WTC11 (cell line): Measurements from ENCODE around the gene ZCCHC24. TPM values are rescaled to one million over a fixed set of nuclear protein-coding genes. Genes with fewer than 3 reads are reported as not detected.
A peak's percentile ranks its signal among the peaks of the same experiment; 100 is the strongest.

Source experiments
- ATAC-seq: fragments of 200-7000 bp; cut with Tn5 transposase; 2 replicates; pipeline ENCODE4 v1.10.0; 2021; ENCODE audit warnings: mild to moderate bottlenecking, moderate library complexity
- CTCF ChIA-PET: fragments of 300-600 bp; sonication (Branson Sonifier 250); formaldehyde crosslinking; loops from one replicate; lab custom pipeline; 2021; ENCODE audit warnings: antibody characterized with exemption; lab: Charles Lee
- POLR2A ChIA-PET: fragments of 350-600 bp; sonication (Branson Sonifier 250); formaldehyde crosslinking; loops from one replicate; lab custom pipeline; 2021; ENCODE audit warnings: antibody characterized with exemption; lab: Charles Lee
- DNase-seq: peaks from one replicate; pipeline ENCODE4 v3.0.0; 2021; ENCODE audit warnings: low spot score
- H3K27ac Mint-ChIP-seq: 2 replicates; pipeline ENCODE4 v1.8.0; 2021; ENCODE audit warnings: mixed read lengths
- H3K27me3 Mint-ChIP-seq: 2 replicates; pipeline ENCODE4 v1.8.0; 2021; ENCODE audit warnings: low read depth, mild to moderate bottlenecking, moderate library complexity, mixed read lengths
- H3K36me3 Mint-ChIP-seq: 2 replicates; pipeline ENCODE4 v1.8.0; 2021; ENCODE audit warnings: mixed read lengths
- H3K4me1 Mint-ChIP-seq: 2 replicates; pipeline ENCODE4 v1.8.0; 2022; ENCODE audit warnings: mixed read lengths
- H3K4me3 Mint-ChIP-seq: 2 replicates; pipeline ENCODE4 v1.8.0; 2021; ENCODE audit warnings: mild to moderate bottlenecking, moderate library complexity, mixed read lengths
- H3K9me3 Mint-ChIP-seq: 2 replicates; pipeline ENCODE4 v1.8.0; 2021; ENCODE audit warnings: mixed read lengths
- ATF6 ChIP-seq: sonication (generic); formaldehyde crosslinking; IDR thresholded peaks from 2 replicates; pipeline ENCODE4 v1.8.1; 2023; ENCODE audit warnings: mild to moderate bottlenecking, missing genetic modification reagents
- CBFB ChIP-seq: sonication (generic); formaldehyde crosslinking; IDR thresholded peaks from 2 replicates; pipeline ENCODE4 v1.8.1; 2022; ENCODE audit warnings: mild to moderate bottlenecking, low read depth, missing genetic modification reagents
- CREM ChIP-seq: sonication (generic); formaldehyde crosslinking; IDR thresholded peaks from 2 replicates; pipeline ENCODE4 v1.8.1; 2022; ENCODE audit warnings: mild to moderate bottlenecking, missing genetic modification reagents, moderate library complexity
- E2F1 ChIP-seq: sonication (generic); formaldehyde crosslinking; IDR thresholded peaks from 2 replicates; pipeline ENCODE4 v1.8.0; 2022; ENCODE audit warnings: mild to moderate bottlenecking, missing genetic modification reagents
- E2F4 ChIP-seq: sonication (generic); formaldehyde crosslinking; IDR thresholded peaks from 2 replicates; pipeline ENCODE4 v1.8.1; 2022; ENCODE audit warnings: low read depth, mild to moderate bottlenecking, moderate library complexity, missing genetic modification reagents, borderline replicate concordance
- EMX1 ChIP-seq: fragments of 250-450 bp; sonication (Bioruptor Pico); IDR thresholded peaks from 2 replicates; pipeline ENCODE4 v1.8.0; 2021; ENCODE audit warnings: mild to moderate bottlenecking
- GRHL2 ChIP-seq: fragments of 250-450 bp; sonication (Bioruptor Pico); IDR thresholded peaks from 2 replicates; pipeline ENCODE4 v1.8.0; 2022; ENCODE audit warnings: mild to moderate bottlenecking, moderate library complexity; ENCODE audit not compliant: insufficient replicate concordance, severe bottlenecking
- HMGA2 ChIP-seq: fragments of 250-450 bp; sonication (Bioruptor Pico); IDR thresholded peaks from 2 replicates; pipeline ENCODE4 v1.4.0; 2021; ENCODE audit warnings: mild to moderate bottlenecking, moderate library complexity
- MAX ChIP-seq: sonication (generic); formaldehyde crosslinking; IDR thresholded peaks from 2 replicates; pipeline ENCODE4 v1.8.0; 2022; ENCODE audit warnings: mild to moderate bottlenecking, missing genetic modification reagents
- MXD4 ChIP-seq: fragments of 250-450 bp; sonication (Bioruptor Pico); IDR thresholded peaks from 2 replicates; pipeline ENCODE4 v1.8.0; 2021; ENCODE audit warnings: mild to moderate bottlenecking, moderate library complexity, borderline replicate concordance
- MYBL2 ChIP-seq: sonication (generic); formaldehyde crosslinking; IDR thresholded peaks from 2 replicates; pipeline ENCODE4 v1.8.1; 2023; ENCODE audit warnings: mild to moderate bottlenecking, moderate library complexity, missing genetic modification reagents
- NR2C2 ChIP-seq: sonication (generic); formaldehyde crosslinking; IDR thresholded peaks from 2 replicates; pipeline ENCODE4 v1.8.0; 2022; ENCODE audit warnings: mild to moderate bottlenecking, missing genetic modification reagents
- PRDM15 ChIP-seq: sonication (generic); formaldehyde crosslinking; IDR thresholded peaks from 2 replicates; pipeline ENCODE4 v1.8.0; 2022; ENCODE audit warnings: missing genetic modification reagents
- PRRX2 ChIP-seq: fragments of 250-450 bp; sonication (Bioruptor Pico); IDR thresholded peaks from 2 replicates; pipeline ENCODE4 v1.8.0; 2021; ENCODE audit warnings: mild to moderate bottlenecking
- RELA ChIP-seq: sonication (generic); formaldehyde crosslinking; IDR thresholded peaks from 2 replicates; pipeline ENCODE4 v1.8.1; 2022; ENCODE audit warnings: missing genetic modification reagents, mild to moderate bottlenecking, borderline replicate concordance
- SP1 ChIP-seq: sonication (generic); formaldehyde crosslinking; conservative IDR thresholded peaks from 2 replicates; pipeline ENCODE4 v1.8.1; 2022; ENCODE audit warnings: missing genetic modification reagents
- TCF7 ChIP-seq: sonication (generic); formaldehyde crosslinking; IDR thresholded peaks from 2 replicates; pipeline ENCODE4 v1.8.0; 2022; ENCODE audit warnings: mild to moderate bottlenecking, low read depth, missing genetic modification reagents, moderate library complexity
- TEAD1 ChIP-seq: sonication (generic); formaldehyde crosslinking; IDR thresholded peaks from 2 replicates; pipeline ENCODE4 v1.8.0; 2022; ENCODE audit warnings: mild to moderate bottlenecking, missing genetic modification reagents
- ZNF138 ChIP-seq: sonication (generic); formaldehyde crosslinking; conservative IDR thresholded peaks from 2 replicates; pipeline ENCODE4 v1.8.1; 2022; ENCODE audit warnings: mild to moderate bottlenecking, moderate library complexity, missing genetic modification reagents
- ZNF219 ChIP-seq: sonication (generic); formaldehyde crosslinking; IDR thresholded peaks from 2 replicates; pipeline ENCODE4 v1.8.0; 2023; ENCODE audit warnings: missing genetic modification reagents, mild to moderate bottlenecking, borderline replicate concordance
- total RNA-seq: library from RNA; stranded (reverse); gene quantifications from 3 replicates; pipeline ENCODE4 v1.2.3, GENCODE V29; 2021
- TF ChIP-seq, protein P1 (sequence below): fragments of 250-450 bp; sonication (Bioruptor Pico); IDR thresholded peaks from 2 replicates; pipeline ENCODE4 v1.9.0; 2021; ENCODE audit warnings: moderate library complexity, mild to moderate bottlenecking, inconsistent platforms, borderline replicate concordance
- TF ChIP-seq, protein P2 (sequence below): sonication (generic); formaldehyde crosslinking; IDR thresholded peaks from 2 replicates; pipeline ENCODE4 v1.8.1; 2022; ENCODE audit warnings: low read depth, missing genetic modification reagents, borderline replicate concordance

ZCCHC24 gene
- total RNA-seq, 1 experiment from 2014 or later = 7.7 TPM

DNA sequence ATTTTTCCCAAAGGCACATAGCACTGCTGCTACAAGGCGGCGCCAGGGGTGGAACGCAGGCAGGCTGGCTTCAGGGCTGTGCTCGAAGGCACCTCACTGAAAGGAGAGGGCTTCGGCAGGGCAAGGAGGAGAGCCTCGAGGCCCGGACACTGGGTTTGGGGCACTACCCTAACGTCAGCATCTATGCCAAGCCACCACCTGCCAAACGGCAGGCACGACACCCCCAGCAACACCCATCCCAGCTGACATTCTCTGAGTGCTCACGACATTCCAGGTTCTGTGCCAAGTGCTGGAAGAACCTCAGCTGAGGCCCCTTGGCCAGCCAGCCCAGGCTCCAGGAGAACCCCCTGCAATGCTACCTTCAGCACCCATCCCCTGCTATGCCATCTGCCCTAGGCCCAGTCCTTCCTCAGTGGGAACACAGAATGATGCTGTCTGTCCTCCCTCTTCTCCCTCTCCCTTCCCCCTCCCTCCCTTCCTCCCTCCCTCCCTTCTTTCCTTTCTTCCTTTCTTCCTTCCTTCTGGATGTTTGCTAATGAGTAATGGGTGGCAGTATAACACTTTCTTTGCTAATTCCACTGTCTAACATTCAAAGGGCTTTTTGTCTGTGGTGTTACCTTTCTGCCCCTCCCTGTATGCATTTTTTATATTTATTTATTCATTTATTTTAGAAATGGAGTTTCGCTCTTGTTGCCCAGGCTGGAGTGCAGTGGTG is 24.3 kb downstream of the ZCCHC24 start (continued):
- TF ChIP-seq E2F4 (CRISPR knock-in tag) (no peak), MAX (CRISPR knock-in tag) (no peak), MXD4 (CRISPR knock-in tag) (no peak), TCF7 (CRISPR knock-in tag) (no peak), TEAD1 (CRISPR knock-in tag) (no peak), SP1 (CRISPR knock-in tag) (no peak), ZNF219 (CRISPR knock-in tag) (no peak)
- TF ChIP-seq, protein P1, sequence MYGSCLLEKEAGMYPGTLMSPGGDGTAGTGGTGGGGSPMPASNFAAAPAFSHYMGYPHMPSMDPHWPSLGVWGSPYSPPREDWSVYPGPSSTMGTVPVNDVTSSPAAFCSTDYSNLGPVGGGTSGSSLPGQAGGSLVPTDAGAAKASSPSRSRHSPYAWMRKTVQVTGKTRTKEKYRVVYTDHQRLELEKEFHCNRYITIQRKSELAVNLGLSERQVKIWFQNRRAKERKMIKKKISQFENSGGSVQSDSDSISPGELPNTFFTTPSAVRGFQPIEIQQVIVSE = no peak

GRCh38 chr10:79418886-79419595 is 26.4 kb downstream of the ZCCHC24 start:
- H3K36me3 Mint-ChIP-seq = no peaks in the 10 kb centered on the region
- POLR2A ChIA-PET = no interaction called here
- DNase-seq = no peak
- peaks cover 11% of the 10 kb centered on the region for H3K4me1 Mint-ChIP-seq
- no peaks in the 10 kb centered on the region for H3K27me3 Mint-ChIP-seq
- H3K9me3 Mint-ChIP-seq = no peaks in the 10 kb centered on the region
- H3K4me3 Mint-ChIP-seq = no peak overlapping the region
- CTCF ChIA-PET = interaction anchor here (0.9 to 2.1 kb wide), 3 partner anchors 28 to 69 kb away, joined by 3 to 9 read pairs (median 5); no protein-coding TSS in a partner anchor
- no peak overlapping the region for H3K27ac Mint-ChIP-seq
- TF ChIP-seq GRHL2 (no peak), EMX1 (CRISPR knock-in tag) (no peak), RELA (CRISPR knock-in tag) (no peak), MYBL2 (CRISPR knock-in tag) (no peak), CBFB (CRISPR knock-in tag) (no peak), PRRX2 (CRISPR knock-in tag) (no peak)
- TF ChIP-seq, protein P2, sequence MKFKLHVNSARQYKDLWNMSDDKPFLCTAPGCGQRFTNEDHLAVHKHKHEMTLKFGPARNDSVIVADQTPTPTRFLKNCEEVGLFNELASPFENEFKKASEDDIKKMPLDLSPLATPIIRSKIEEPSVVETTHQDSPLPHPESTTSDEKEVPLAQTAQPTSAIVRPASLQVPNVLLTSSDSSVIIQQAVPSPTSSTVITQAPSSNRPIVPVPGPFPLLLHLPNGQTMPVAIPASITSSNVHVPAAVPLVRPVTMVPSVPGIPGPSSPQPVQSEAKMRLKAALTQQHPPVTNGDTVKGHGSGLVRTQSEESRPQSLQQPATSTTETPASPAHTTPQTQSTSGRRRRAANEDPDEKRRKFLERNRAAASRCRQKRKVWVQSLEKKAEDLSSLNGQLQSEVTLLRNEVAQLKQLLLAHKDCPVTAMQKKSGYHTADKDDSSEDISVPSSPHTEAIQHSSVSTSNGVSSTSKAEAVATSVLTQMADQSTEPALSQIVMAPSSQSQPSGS = no peak
- TF ChIP-seq, all 79 proteins: peak for 0
- ATAC-seq = no peak

DNA sequence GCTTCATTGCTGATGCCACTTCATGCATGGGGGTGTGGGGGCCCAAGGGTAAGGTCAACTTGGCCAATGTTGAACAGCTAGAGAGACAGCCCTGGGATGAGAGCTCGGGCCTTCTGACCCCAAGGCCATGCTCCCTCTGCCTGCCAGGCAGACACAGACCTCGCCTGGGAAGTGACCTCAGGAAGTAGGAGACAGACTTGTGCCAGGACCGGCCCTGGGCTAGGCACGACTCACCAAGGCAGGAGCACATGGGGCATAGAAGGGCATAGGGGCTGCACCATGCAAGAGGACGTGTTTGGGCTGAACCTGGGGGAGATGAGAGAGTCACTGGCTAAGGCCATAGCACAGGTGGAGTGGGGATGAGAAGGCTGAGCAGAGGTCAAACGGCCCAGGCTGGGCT is 27.1 kb downstream of the ZCCHC24 start:
- Mint-ChIP-seq H3K27ac (peak overlapping the region; percentile 53; the same call in 1 of the 2 replicates), H3K27me3 (no peaks in the 10 kb centered on the region), H3K36me3 (no peaks in the 10 kb centered on the region), H3K9me3 (no peaks in the 10 kb centered on the region), H3K4me3 (no peak overlapping the region), H3K4me1 (peaks cover 11% of the 10 kb centered on the region)
- ChIA-PET POLR2A (no interaction called here), CTCF (no interaction called here)
- ATAC-seq (no peak), DNase-seq (no peak)
- TF ChIP-seq HMGA2 (CRISPR knock-in tag) (no peak), NR2C2 (CRISPR knock-in tag) (no peak), CREM (CRISPR knock-in tag) (no peak), ATF6 (CRISPR knock-in tag) (no peak), ZNF138 (CRISPR knock-in tag) (no peak), E2F1 (CRISPR knock-in tag) (no peak), PRDM15 (no peak)
